Endothelial cell of umbilical vein (primary cell): ENCODE results near the gene HHLA2. TPM values are rescaled to one million over a fixed set of nuclear protein-coding genes. Genes with fewer than 3 reads are reported as not detected.

ENCODE experiments used
- BruUV-seq: library from RNA; stranded (reverse); fragments of 400-500 nt; replicated peaks from 2 replicates; lab custom pipeline; 2021; lab: Mats Ljungman, UMichigan
- CTCF ChIA-PET: fragments of 300-600, 350-600 bp; sonication (Branson Sonifier 250); formaldehyde crosslinking; loops from one replicate; lab custom pipeline; 2021; ENCODE audit warnings: antibody characterized with exemption, inconsistent platforms; lab: Charles Lee
- POLR2A ChIA-PET: fragments of 300-600, 350-600 bp; sonication (Branson Sonifier 250); formaldehyde crosslinking; loops from one replicate; lab custom pipeline; 2021; ENCODE audit warnings: antibody characterized with exemption, inconsistent platforms; lab: Charles Lee
- DNase-seq: peaks from one replicate; pipeline ENCODE4 v3.0.0-alpha.2; 2011; ENCODE audit warnings: low read depth, low spot score
- FAIRE-seq: peaks from 2 replicates; lab custom pipeline; 2011; peaks lifted over from hg19 to GRCh38; lab: Jason Lieb, UNC
- H2AFZ ChIP-seq: 2 replicates; pipeline ENCODE4 v1.6.0; 2012; ENCODE audit warnings: low read depth, low read length, control low read depth, inconsistent platforms
- H3K27ac ChIP-seq: 2 replicates; pipeline ENCODE4 v1.5.1; 2011; ENCODE audit warnings: low read depth, mild to moderate bottlenecking, control low read depth, low read length, moderate library complexity; ENCODE audit not compliant: insufficient read depth
- H3K27me3 ChIP-seq, 2 experiments: 2 replicates each; pipeline versions ENCODE4 v1.6.0 to v1.6.1; 2011; ENCODE audit warnings: low read length in 2 of 2, mixed read lengths in 1 of 2; ENCODE audit not compliant: control insufficient read depth in 2 of 2, insufficient read depth in 2 of 2
- H3K36me3 ChIP-seq, 2 experiments: 2 replicates in 1 of 2; 3 replicates in 1 of 2; pipeline ENCODE4 v1.5.1; 2011; ENCODE audit warnings: low read length in 2 of 2, mild to moderate bottlenecking in 1 of 2, moderate library complexity in 1 of 2; ENCODE audit not compliant: control insufficient read depth in 2 of 2, insufficient read depth in 2 of 2; ENCODE audit errors: extremely low read depth in 1 of 2
- H3K4me1 ChIP-seq: 3 replicates; pipeline ENCODE4 v1.5.1; 2011; ENCODE audit warnings: mild to moderate bottlenecking, low read length; ENCODE audit not compliant: control insufficient read depth, insufficient read depth; ENCODE audit errors: extremely low read depth
- H3K4me2 ChIP-seq: 2 replicates; pipeline ENCODE4 v1.6.1; 2011; ENCODE audit warnings: low read length, control low read depth, mixed read lengths; ENCODE audit not compliant: insufficient read depth
- H3K4me3 ChIP-seq, 3 experiments: fragments of 200-600 bp in 1 of 3; sonication (generic), shearing (Covaris generic) in 1 of 3; replicated peaks in 1 of 3; 2 replicates each; pipeline ENCODE4 v1.5.1; 2011 to 2016; ENCODE audit warnings: control low read depth in 3 of 3, low read length in 3 of 3, mild to moderate bottlenecking in 2 of 3, inconsistent platforms in 1 of 3, low read depth in 1 of 3, moderate library complexity in 1 of 3; ENCODE audit not compliant: insufficient read depth in 1 of 3
- H3K79me2 ChIP-seq: 2 replicates; pipeline ENCODE4 v1.6.0; 2012; ENCODE audit warnings: low read length, inconsistent platforms; ENCODE audit not compliant: control insufficient read depth, insufficient read depth
- H3K9ac ChIP-seq: replicated peaks from 2 replicates; pipeline ENCODE3; 2011; ENCODE audit warnings: low read length, control low read depth; ENCODE audit not compliant: insufficient read depth; ENCODE audit errors: extremely low read depth
- H3K9me1 ChIP-seq: replicated peaks from 3 replicates; pipeline ENCODE4 v1.6.0; 2011; ENCODE audit warnings: mild to moderate bottlenecking, low read length; ENCODE audit not compliant: control insufficient read depth, insufficient read depth; ENCODE audit errors: extremely low read depth
- H3K9me3 ChIP-seq: replicated peaks from 2 replicates; pipeline ENCODE4 v1.5.1; 2012; ENCODE audit warnings: low read length, inconsistent platforms; ENCODE audit not compliant: control insufficient read depth, insufficient read depth
- H4K20me1 ChIP-seq: replicated peaks from 2 replicates; pipeline ENCODE3; 2011; ENCODE audit warnings: mild to moderate bottlenecking, low read length; ENCODE audit not compliant: control insufficient read depth, insufficient read depth; ENCODE audit errors: extremely low read depth
- EZH2 ChIP-seq: IDR thresholded peaks from 2 replicates; pipeline ENCODE4 v1.6.1; 2012; ENCODE audit warnings: borderline replicate concordance, low read depth, mild to moderate bottlenecking, moderate library complexity, low read length, inconsistent platforms; ENCODE audit not compliant: severe bottlenecking
- FOS ChIP-seq: IDR thresholded peaks from 2 replicates; pipeline ENCODE4 v1.6.1; 2011; ENCODE audit warnings: mild to moderate bottlenecking, low read length, moderate library complexity, borderline replicate concordance; ENCODE audit not compliant: insufficient read depth
- GATA2 ChIP-seq: IDR thresholded peaks from 2 replicates; pipeline ENCODE4 v1.7.0; 2011; ENCODE audit warnings: low read depth, mild to moderate bottlenecking, moderate library complexity, mixed read lengths, low read length; ENCODE audit not compliant: insufficient read length, insufficient read depth
- JUN ChIP-seq: IDR thresholded peaks from 2 replicates; pipeline ENCODE4 v1.6.1; 2011; ENCODE audit warnings: borderline replicate concordance, low read depth; ENCODE audit not compliant: insufficient read length, insufficient read depth
- MYC ChIP-seq: IDR thresholded peaks from one replicate; pipeline ENCODE4 v1.6.1; 2011; ENCODE audit warnings: mild to moderate bottlenecking, low read depth, low read length
- POLR2A ChIP-seq: IDR thresholded peaks from 2 replicates; pipeline ENCODE4 v1.6.1; 2012; ENCODE audit warnings: low read depth, mild to moderate bottlenecking, control low read depth, low read length
- POLR2AphosphoS5 ChIP-seq: IDR thresholded peaks from 2 replicates; pipeline ENCODE4 v1.6.1; 2012; ENCODE audit warnings: low read depth, mild to moderate bottlenecking, control low read depth, low read length, moderate library complexity; ENCODE audit not compliant: insufficient read depth
- dilution Hi-C: fragments of 300-500 bp; cut with MboI; formaldehyde crosslinking; loops from one replicate; pipeline ENCODE4 v1.15.0; 2019; ENCODE audit warnings: low sequenced_read_pairs; ENCODE audit not compliant: extremely low pct_ligation_motif_present
- intact Hi-C: fragments of 100-400 bp; cut with micrococcal nuclease; formaldehyde crosslinking; loops from one replicate; pipeline ENCODE4 v1.10.0; 2022
- polyA plus RNA-seq, 4 experiments: library from polyadenylated mRNA; depleted of rRNA in 3 of 4; stranded (reverse) in 3 of 4; unstranded in 1 of 4; fragments of >200 nt; gene quantifications; 2 replicates each; pipeline versions ENCODE4 v1.2.1 to v1.2.3, GENCODE V29; 2011 to 2012; ENCODE audit warnings: missing spikeins in 1 of 4
- total RNA-seq: library from RNA; stranded (reverse); gene quantifications from 2 replicates; pipeline ENCODE4 v1.2.3, GENCODE V29; 2021
- TF ChIP-seq, protein P1 (sequence below): IDR thresholded peaks from 2 replicates; pipeline ENCODE4 v1.6.1; 2011; ENCODE audit not compliant: insufficient read depth, insufficient read length
- TF ChIP-seq, protein P2 (sequence below), 2 donors: IDR thresholded peaks; 1 replicate in 1 of 2; 2 replicates in 1 of 2; pipeline ENCODE4 v1.5.1; 2011; ENCODE audit warnings: low read length in 2 of 2, mild to moderate bottlenecking in 2 of 2, moderate library complexity in 2 of 2, control low read depth in 1 of 2, inconsistent platforms in 1 of 2, low read depth in 1 of 2; ENCODE audit not compliant: insufficient read depth in 1 of 2; ENCODE audit errors: extremely low read depth in 1 of 2

Gene HHLA2
- total and polyA plus RNA-seq, 2 donors (not counting 3 experiments of a cell fraction or from before 2014, with no cell fraction given): not detected

DNA sequence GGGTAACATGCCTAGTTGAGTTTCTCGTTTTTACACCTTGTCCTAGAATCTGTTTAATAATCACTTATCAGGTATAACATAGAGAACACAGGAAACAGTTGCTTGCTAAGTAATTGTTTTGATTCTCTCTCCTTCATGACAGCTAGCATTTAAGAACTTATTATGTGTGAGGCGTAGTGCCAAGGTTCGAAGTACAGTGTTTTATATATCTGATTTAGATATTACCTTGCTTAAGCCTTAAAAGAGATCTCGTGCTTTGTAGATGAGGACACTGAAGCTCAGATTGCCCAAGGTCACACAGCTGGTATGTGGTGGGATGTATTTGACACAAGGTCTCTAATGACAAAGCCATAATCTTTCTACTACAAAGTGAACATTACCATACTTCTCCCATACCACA, 45.1 kb upstream of the HHLA2 start:
- no peak for DNase-seq
- Histone ChIP-seq H3K9me3 (no peaks in the 10 kb centered on the region), H3K79me2 (no peaks in the 10 kb centered on the region), H4K20me1 (no peaks in the 10 kb centered on the region), H3K9me1 (no peaks in the 10 kb centered on the region), H3K27me3 (peaks cover 0 to 3% of the 10 kb centered on the region in 2 experiments), H2AFZ (no peak overlapping the region), H3K36me3 (no peaks in the 10 kb centered on the region), H3K4me3 (no peak overlapping the region), H3K9ac (no peak overlapping the region), H3K4me1 (no peaks in the 10 kb centered on the region), H3K27ac (no peak overlapping the region), H3K4me2 (no peak overlapping the region)
- ChIA-PET CTCF (no interaction called here), POLR2A (no interaction called here)
- dilution Hi-C loops (no loop called here), intact Hi-C loops (no loop called here)
- no TSS peak for BruUV-seq
- TF ChIP-seq JUN (no peak), EZH2 (no peak), POLR2AphosphoS5 (no peak), FOS (no peak), GATA2 (no peak), POLR2A (no peak), MYC (no peak)
- TF ChIP-seq, protein P1, sequence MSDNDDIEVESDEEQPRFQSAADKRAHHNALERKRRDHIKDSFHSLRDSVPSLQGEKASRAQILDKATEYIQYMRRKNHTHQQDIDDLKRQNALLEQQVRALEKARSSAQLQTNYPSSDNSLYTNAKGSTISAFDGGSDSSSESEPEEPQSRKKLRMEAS: no peak
- TF ChIP-seq, protein P2, sequence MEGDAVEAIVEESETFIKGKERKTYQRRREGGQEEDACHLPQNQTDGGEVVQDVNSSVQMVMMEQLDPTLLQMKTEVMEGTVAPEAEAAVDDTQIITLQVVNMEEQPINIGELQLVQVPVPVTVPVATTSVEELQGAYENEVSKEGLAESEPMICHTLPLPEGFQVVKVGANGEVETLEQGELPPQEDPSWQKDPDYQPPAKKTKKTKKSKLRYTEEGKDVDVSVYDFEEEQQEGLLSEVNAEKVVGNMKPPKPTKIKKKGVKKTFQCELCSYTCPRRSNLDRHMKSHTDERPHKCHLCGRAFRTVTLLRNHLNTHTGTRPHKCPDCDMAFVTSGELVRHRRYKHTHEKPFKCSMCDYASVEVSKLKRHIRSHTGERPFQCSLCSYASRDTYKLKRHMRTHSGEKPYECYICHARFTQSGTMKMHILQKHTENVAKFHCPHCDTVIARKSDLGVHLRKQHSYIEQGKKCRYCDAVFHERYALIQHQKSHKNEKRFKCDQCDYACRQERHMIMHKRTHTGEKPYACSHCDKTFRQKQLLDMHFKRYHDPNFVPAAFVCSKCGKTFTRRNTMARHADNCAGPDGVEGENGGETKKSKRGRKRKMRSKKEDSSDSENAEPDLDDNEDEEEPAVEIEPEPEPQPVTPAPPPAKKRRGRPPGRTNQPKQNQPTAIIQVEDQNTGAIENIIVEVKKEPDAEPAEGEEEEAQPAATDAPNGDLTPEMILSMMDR (IDR thresholded peaks at IDR 0.05; ENCODE audit: extremely low read depth in 1 of 2, insufficient read depth in 1 of 2, low read depth in 1 of 2, low read length in 2 of 2): no peak
- no peak for FAIRE-seq
